Right kidney (tissue), 1 donor: Measurements from ENCODE around the gene IMPACT.
A peak's percentile ranks its signal among the peaks of the same experiment; 100 is the strongest.

ENCODE experiments used
- DNase-seq: peaks from one replicate; pipeline ENCODE4 v3.0.0-alpha.2; 2016

IMPACT gene

DNA sequence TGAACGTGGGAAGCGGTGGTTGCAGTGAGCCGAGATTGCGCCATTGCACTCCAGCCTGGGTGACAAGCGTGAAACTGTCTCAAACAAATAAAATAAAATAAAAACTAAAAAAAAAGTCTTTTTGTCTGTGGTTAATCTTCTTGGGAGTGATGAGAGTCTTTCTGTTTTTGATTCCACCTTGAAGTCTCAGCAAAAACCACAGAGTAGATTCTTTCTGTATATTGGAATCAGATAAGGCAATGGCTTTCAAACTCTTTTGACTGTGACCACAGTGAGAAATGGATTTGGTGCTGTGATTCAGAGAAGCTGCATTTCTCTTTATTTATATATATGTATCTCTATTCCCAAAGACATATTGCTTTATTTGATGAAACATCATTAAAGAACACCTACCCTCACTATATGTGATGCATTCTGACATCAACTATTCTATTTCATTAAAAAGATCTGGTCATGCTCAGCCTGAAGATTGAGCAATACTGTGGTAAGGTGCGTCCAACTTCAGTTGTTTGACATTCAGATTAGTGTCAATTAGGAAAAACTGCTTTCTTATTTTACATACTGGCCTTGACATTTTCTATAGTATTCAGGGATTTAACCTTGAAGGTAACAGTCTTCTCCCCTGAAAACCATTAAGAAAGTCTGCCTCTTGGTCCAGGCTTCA lies 49.6 kb downstream of the IMPACT start:
- DNase-seq: no peak

DNA sequence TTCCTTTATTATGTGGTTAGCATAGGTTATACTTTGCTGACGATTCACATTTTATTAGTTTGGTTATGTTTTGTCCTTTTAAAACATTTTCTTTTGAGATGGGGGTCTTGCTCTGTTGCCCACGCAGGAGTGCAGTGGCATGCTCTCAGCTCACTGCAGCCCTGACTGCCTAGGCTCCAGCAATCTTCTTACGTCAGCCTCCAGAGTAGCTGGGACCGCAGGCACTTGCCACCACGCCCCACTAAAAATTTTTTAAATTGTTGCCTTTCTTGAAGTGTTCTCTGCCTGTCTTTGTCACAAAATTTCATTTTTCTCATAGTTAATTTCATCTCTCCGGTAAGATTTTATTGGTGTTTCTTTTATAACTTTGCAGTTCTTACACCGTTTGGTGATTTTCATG lies 52.9 kb downstream of the IMPACT start:
- DNase-seq: no peak

DNA sequence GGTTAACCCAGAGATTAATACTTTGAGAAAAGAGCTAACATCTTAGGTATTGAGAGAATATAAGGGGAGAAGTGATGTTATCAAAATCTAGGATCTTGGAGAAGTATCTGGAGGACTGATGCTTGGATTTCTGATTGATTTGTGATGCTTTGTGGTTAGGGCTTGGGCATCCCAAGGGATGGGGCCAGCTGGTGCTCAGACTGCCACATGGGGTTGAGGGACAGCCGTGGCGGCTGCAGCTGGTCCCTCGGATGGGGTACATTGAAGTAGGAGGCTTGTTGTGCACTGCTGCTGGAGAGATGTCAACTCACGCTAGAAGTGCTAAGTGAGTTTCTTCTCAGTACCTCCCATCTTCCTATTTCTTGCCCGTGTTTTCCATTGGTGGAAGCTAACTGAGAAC lies 56.4 kb downstream of the IMPACT start:
- no peak for DNase-seq

DNA sequence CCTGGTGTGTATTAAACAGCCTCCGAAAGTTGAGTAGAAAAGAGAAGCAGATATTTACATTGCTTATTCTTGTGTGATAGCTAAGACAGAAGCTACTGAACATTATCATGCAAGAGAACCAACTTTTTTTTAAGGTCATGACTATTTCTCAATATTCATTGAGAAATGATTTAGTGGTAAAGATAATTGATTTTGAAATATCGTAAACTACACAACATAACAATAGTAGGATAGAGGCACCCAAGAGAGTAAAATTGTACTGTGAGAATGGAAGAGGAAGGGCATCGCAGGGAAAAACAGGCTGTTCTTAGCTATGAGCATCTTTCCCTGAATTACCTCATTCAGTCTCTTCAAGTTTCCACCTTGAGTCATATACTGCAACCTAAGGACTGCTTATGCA lies 59.2 kb downstream of the IMPACT start:
- no peak for DNase-seq

DNA sequence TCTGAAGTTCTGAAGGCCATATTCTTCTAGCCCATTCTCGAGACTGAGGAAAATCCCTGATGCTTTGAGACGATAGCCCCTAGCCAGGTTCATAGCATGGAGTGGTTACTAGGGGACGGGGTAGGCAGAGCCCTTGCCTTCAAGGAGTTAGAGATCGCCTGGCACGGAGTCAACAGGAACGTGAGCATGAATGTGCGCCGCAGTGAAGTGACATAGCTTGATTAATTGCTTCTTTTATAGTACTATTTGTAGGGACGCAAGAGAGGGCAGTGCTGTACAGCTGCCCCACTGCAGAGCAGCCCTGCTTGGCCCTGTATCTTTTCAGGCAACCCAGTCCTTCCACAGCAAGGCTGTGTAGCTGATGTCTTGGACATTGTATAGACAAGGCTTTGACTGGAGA lies 60.2 kb downstream of the IMPACT start:
- DNase-seq: no peak

DNA sequence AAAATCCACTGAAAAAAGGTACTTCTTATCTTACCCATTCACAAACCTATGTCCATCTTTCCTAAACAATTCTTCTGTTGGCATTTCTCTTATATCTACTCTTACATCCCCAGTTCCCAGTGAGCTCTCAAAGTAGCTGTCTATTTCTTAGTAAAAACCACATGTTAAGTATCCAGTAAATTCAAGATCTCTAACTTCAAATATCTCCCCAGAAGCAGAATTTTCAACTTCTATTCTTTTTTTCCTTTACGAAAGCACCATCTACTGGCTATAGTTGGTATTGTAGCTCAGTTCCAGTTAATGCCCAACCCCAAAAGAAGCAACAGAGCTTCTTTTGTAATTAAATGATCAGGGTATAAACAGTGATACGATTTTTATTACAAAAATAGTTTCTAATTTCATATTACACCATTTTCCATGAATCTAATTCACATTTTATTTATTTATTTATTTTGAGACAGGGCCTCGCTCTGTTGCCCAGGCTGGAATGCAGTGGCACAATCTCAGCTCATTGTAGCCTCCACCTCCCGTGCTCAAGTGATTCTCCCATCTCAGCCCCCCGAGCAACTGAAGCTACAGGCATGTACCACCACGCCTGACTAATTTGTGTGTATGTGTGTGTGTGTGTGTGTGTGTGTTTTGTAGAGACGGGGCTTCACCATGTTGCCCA lies 62.5 kb downstream of the IMPACT start:
- DNase-seq: peak; percentile 48

DNA sequence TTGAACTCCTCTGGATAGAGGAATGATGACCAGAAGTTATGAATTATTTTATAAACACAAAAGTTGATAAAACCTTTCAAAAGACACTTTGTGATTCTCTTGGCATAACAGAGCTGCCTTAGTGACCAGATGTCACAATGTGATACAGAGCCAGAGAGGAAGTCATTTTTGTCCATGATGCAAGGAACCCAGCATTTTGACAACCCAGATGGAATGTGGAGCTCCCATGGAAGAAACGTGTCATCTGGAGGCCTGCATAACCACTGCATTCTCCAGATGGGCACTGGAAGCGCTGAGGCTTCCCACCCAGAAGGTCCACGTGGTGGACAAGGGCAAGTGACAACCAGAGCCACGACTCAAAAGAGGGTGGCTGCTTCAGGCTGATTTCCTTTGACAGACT lies 64.1 kb downstream of the IMPACT start:
- DNase-seq: no peak

DNA sequence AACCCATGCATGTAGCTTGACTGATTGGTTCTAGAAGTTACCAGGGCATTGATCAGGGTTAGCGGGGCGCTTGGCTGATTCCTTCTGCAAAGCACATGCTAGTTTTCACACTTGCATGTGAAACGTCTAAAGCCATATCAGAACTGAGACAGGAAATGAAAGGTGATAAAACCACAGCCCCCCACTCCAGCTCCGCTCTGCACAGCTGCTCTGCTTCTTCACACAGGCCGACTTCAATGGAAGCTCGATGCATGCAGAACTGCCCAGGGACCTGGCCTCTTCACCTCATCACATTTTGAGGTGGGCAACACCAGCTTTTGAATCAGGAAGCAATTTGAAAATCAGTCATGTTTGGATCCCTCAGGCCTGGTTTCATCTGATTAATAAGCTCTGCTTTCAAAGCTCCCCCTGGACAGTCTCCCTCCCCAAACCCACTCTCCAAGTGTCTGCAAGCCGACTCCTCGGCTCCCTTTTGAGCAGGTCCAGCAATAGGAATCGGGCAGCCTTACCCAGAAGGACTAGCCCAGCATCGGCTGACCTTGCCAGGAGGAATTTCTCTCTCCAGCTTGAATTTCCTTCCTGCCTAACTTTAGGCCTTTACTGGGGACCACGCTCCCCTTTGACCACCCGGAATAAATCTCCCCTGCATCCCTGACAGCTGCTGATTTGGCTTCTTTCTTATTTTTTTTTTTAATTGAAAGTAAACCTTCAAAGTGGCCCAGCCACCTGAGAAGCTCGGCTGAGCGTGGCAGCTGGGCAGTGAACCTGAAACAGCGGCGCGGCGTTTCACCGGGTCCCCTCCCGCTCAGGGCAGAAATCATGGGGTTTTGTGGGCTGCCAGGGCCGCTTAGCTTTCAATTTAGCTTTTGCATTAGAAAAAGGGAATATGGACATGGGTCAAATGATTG lies 65.7 kb downstream of the IMPACT start:
- peak; percentile 74 for DNase-seq

DNA sequence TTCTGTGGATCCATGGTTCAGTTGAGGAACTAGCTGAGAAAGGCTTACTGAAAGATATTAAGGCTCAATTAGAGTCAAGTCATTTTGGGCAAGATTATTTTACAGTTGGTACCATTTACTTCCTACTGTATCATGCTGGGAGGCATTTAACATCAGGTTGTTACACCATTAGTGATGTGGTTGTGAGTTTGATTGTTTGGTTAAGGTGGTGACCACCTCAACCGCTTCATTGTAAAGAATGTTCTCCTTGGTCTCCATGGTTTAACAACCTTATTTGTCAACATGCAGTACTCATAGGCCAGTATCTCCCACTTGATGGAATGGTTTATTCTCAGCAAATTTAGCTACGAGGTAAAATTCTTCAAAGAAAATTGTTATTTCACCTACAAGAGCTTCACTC lies 68.1 kb downstream of the IMPACT start:
- no peak for DNase-seq

DNA sequence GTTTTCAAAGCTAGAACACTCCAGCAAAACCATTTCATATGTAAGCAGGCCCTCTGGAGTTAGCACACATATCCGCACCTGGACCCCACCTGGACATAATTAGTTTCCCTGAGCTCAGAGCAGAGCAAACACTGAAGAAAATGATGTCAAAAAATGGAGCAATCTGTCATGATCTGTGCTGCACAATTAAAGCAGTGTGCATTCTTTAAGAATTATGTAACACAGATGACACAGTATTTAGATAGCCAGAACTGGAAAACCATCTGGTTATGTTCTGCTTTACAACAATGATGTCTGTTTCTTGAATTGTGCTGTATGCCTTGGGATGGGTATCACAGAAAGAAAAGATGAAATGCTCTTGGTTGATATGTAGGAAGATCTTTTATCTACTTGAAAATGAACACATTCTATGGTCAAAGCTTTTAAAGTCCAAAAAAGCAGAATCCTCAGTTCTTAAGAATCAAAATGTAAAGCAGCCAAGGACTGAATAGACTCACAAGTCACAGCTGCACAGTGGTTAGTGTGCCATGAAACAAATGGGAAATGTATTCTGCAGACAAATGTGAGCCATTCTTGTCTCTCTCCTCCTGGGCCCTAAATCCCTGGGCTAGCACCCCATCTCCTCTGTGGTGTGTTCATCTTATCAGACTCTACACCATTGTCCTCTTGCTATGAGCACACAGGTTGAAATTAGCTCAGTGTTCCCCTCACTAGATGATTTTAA lies 70.7 kb downstream of the IMPACT start:
- DNase-seq: no peak

DNA sequence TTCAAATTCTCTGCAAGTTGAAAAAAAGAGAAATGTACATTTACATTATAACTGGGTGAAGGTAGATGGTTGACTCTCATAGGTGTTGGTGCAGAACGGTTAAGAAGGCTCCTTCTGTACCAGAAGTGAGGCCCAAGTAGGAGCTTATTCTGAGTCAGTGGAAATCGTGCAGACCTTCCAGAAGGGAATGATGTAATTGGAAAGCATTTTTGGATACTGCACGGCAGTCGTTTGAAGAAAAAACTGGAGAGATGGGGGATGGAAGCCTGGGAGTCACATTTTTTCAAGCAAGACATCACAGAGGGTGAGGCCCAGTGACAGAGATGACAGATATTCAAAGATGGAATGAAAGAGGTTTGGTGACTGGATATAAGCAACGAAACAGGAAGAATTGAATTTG lies 73.3 kb downstream of the IMPACT start:
- no peak for DNase-seq

DNA sequence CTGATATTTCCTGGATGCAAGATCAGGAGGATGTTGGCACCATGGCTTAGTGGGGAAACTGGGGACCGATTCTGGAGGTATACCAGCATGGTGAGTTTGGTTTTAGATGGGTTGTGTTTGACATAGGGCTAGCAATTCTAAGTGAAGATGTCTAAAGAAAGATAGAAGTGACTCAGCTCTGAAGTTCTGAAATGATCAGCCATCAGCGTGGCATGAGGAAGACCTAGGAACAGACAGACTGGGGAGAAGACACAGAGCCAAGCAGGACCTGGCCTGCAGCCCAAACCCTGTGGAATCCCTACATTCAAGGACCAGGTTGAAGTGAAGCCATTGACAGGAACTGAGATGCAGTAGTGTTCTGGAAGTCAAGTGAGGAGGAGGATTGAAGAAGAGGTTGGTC lies 73.7 kb downstream of the IMPACT start:
- no peak for DNase-seq

DNA sequence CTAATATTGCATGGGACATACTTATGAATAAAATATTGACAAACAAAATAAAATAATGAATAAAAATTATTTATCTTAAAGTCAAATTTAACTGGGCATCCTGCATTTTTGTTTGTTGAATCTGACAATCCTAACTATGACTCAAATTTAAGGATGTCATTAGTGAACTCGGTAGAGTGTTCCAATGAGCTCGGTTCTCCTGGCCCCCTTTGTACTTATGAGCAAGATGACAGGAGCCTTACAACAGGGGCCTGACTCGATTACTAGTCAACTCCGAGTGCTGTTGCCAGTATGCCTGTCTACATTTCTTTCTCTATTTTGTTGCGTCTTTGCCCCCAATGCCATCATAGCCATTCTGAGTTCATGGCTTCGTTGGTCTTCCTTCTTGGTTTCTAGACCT lies 74.3 kb downstream of the IMPACT start:
- no peak for DNase-seq

DNA sequence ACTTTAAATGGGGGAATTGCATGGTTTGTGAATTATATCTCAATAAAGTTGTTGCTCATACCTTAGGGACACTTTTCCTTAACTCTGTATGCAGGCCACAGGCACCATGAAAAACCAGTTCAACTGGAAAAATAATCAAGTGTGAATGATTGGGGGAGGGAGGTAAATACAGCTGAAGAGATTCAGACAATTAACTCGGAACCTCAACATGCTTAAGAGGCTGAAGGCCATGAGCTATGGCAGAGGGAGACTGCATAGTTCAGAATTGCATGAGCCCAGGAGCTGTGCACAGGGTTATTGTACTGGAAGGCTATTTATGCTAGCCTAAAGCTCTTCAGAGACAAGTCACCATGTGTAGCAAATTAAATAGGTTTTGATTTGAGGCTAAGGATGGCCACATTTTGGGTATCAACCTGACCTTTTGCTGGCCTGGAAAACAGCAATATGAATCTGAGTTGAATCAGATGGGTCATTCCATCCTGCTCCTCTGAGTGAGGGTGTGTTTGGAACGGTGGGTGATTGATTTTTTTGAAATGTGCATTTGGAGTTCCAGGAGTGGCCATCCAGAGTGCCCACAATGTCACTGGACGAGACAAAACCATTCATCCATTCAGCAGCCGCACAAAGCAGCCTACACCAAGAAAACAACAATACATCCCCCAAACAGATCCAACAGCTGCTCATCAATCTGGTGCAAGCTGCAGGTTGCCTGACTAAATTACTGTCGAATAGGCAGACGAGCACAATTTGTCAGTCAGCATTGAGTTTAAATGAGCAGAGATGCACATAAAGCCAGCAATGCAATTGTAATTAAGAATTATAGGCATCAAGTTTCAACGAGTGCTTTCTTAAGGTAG lies 76.4 kb downstream of the IMPACT start:
- DNase-seq: peak; percentile 22
